Keratinocyte (primary cell): ENCODE data around the gene PSRC1. TPM values are rescaled to one million over a fixed set of nuclear protein-coding genes. Genes with fewer than 3 reads are reported as not detected.

Source experiments
- DNase-seq: peaks from one replicate; pipeline ENCODE4 v3.0.0-alpha.2; 2011; ENCODE audit warnings: low read depth, missing footprints, low spot score
- FAIRE-seq: peaks from 2 replicates; lab custom pipeline; 2011; peaks lifted over from hg19 to GRCh38; lab: Jason Lieb, UNC
- H2AFZ ChIP-seq: 2 replicates; pipeline ENCODE4 v1.6.0; 2012; ENCODE audit warnings: low read length, control low read depth, inconsistent platforms; ENCODE audit not compliant: control insufficient read depth
- H3K27ac ChIP-seq: 2 replicates; pipeline ENCODE4 v1.5.1; 2011; ENCODE audit warnings: low read length; ENCODE audit not compliant: control insufficient read depth, insufficient read depth
- H3K27me3 ChIP-seq: 3 replicates; pipeline ENCODE4 v1.6.0; 2011; ENCODE audit warnings: low read length; ENCODE audit not compliant: control insufficient read depth, insufficient read depth; ENCODE audit errors: extremely low read depth
- H3K36me3 ChIP-seq, 2 experiments: 2 replicates in 1 of 2; 3 replicates in 1 of 2; pipeline ENCODE4 v1.5.1; 2011; ENCODE audit warnings: low read length in 2 of 2, mild to moderate bottlenecking in 1 of 2; ENCODE audit not compliant: control insufficient read depth in 2 of 2, insufficient read depth in 2 of 2; ENCODE audit errors: extremely low read depth in 1 of 2
- H3K4me1 ChIP-seq: 3 replicates; pipeline ENCODE4 v1.5.1; 2011; ENCODE audit warnings: low read length; ENCODE audit not compliant: control insufficient read depth, insufficient read depth; ENCODE audit errors: extremely low read depth
- H3K4me2 ChIP-seq: 3 replicates; pipeline ENCODE4 v1.6.0; 2011; ENCODE audit warnings: low read depth, low read length; ENCODE audit not compliant: control insufficient read depth, insufficient read depth; ENCODE audit errors: extremely low read depth
- H3K4me3 ChIP-seq, 3 experiments: fragments of 200-600 bp in 1 of 3; sonication (generic) in 1 of 3; 2 replicates in 2 of 3; 3 replicates in 1 of 3; pipeline ENCODE4 v1.5.1; 2011 to 2016; ENCODE audit warnings: low read length in 3 of 3, mild to moderate bottlenecking in 3 of 3, control low read depth in 2 of 3, inconsistent platforms in 1 of 3, low read depth in 1 of 3, mixed read lengths in 1 of 3, mixed run types in 1 of 3, moderate library complexity in 1 of 3; ENCODE audit not compliant: control insufficient read depth in 2 of 3, insufficient read depth in 2 of 3; ENCODE audit errors: extremely low read depth in 1 of 3
- H3K79me2 ChIP-seq: 2 replicates; pipeline ENCODE4 v1.6.0; 2012; ENCODE audit warnings: low read length; ENCODE audit not compliant: control insufficient read depth, insufficient read depth
- H3K9ac ChIP-seq: 3 replicates; pipeline ENCODE4 v1.6.0; 2011; ENCODE audit warnings: low read length; ENCODE audit not compliant: control insufficient read depth, insufficient read depth; ENCODE audit errors: extremely low read depth
- H3K9me1 ChIP-seq: 3 replicates; pipeline ENCODE4 v1.6.0; 2011; ENCODE audit warnings: low read length; ENCODE audit not compliant: control insufficient read depth, insufficient read depth; ENCODE audit errors: extremely low read depth
- H3K9me3 ChIP-seq: 2 replicates; pipeline ENCODE4 v1.5.1; 2012; ENCODE audit warnings: low read depth, low read length; ENCODE audit not compliant: control insufficient read depth
- H4K20me1 ChIP-seq: 3 replicates; pipeline ENCODE4 v1.6.0; 2011; ENCODE audit warnings: low read length; ENCODE audit not compliant: control insufficient read depth, insufficient read depth; ENCODE audit errors: extremely low read depth
- EZH2 ChIP-seq: IDR thresholded peaks from one replicate; pipeline ENCODE4 v1.6.1; 2012; ENCODE audit warnings: inconsistent platforms, mild to moderate bottlenecking, low read length, moderate library complexity
- dilution Hi-C: fragments of 300-500 bp; cut with MboI; formaldehyde crosslinking; loops from one replicate; pipeline ENCODE4 v1.7.0; 2020; ENCODE audit warnings: low sequenced_read_pairs; ENCODE audit not compliant: extremely low pct_ligation_motif_present
- polyA plus RNA-seq, 5 experiments: library from polyadenylated mRNA; depleted of rRNA in 3 of 5; stranded (reverse) in 3 of 5; stranded (forward) in 1 of 5; unstranded in 1 of 5; fragments of >200 nt; gene quantifications; 1 replicate in 1 of 5; 2 replicates in 3 of 5; 3 replicates in 1 of 5; pipeline versions ENCODE4 v1.2.1 to v1.2.3, GENCODE V29; 2011 to 2012; ENCODE audit warnings: missing spikeins in 2 of 5, low read depth in 1 of 5, low replicate concordance in 1 of 5
- TF ChIP-seq, protein P1 (sequence below), 3 experiments: IDR thresholded peaks in 1 of 3; conservative IDR thresholded peaks in 1 of 3; optimal IDR thresholded peaks in 1 of 3; 2 replicates in 2 of 3; 3 replicates in 1 of 3; pipeline versions ENCODE3 to v1.5.1; 2011; ENCODE audit warnings: low read length in 3 of 3, mild to moderate bottlenecking in 3 of 3, moderate library complexity in 2 of 3, control low read depth in 1 of 3, inconsistent platforms in 1 of 3; ENCODE audit not compliant: insufficient read depth in 2 of 3; ENCODE audit errors: extremely low read depth in 1 of 3

The PSRC1 gene
- polyA plus RNA-seq, 1 donor (not counting 4 experiments of a cell fraction or from before 2014, with no cell fraction given), result 10.2 TPM

GRCh38 chr1:109272021-109272799 is 10.7 kb downstream of the PSRC1 start:
- Histone ChIP-seq H3K9me3 (no peaks in the 10 kb centered on the region), H3K79me2 (peaks cover 5% of the 10 kb centered on the region), H2AFZ (no peak overlapping the region), H3K9ac (no peak overlapping the region), H3K4me1 (peaks cover 39% of the 10 kb centered on the region), H3K36me3 (peaks cover 0 to 4% of the 10 kb centered on the region in 2 experiments), H3K27me3 (no peaks in the 10 kb centered on the region), H3K4me2 (no peak overlapping the region), H3K9me1 (no peaks in the 10 kb centered on the region), H3K27ac (no peak overlapping the region), H3K4me3 (no peak overlapping the region), H4K20me1 (no peaks in the 10 kb centered on the region)
- FAIRE-seq (no peak), DNase-seq (no peak)
- dilution Hi-C loops, result no loop called here
- no peak for TF ChIP-seq EZH2
- TF ChIP-seq, protein P1, sequence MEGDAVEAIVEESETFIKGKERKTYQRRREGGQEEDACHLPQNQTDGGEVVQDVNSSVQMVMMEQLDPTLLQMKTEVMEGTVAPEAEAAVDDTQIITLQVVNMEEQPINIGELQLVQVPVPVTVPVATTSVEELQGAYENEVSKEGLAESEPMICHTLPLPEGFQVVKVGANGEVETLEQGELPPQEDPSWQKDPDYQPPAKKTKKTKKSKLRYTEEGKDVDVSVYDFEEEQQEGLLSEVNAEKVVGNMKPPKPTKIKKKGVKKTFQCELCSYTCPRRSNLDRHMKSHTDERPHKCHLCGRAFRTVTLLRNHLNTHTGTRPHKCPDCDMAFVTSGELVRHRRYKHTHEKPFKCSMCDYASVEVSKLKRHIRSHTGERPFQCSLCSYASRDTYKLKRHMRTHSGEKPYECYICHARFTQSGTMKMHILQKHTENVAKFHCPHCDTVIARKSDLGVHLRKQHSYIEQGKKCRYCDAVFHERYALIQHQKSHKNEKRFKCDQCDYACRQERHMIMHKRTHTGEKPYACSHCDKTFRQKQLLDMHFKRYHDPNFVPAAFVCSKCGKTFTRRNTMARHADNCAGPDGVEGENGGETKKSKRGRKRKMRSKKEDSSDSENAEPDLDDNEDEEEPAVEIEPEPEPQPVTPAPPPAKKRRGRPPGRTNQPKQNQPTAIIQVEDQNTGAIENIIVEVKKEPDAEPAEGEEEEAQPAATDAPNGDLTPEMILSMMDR (optimal IDR thresholded peaks at IDR 0.05 in 1 of 3, IDR thresholded peaks at IDR 0.05 in 1 of 3, conservative IDR thresholded peaks at IDR 0.05 in 1 of 3; ENCODE audit: extremely low read depth in 1 of 3, insufficient read depth in 2 of 3, low read length in 3 of 3), result no peak

GRCh38 chr1:109271458-109271857 is 11.5 kb downstream of the PSRC1 start:
- Histone ChIP-seq H3K9me1 (no peaks in the 10 kb centered on the region), H3K79me2 (no peaks in the 10 kb centered on the region), H3K27ac (no peak overlapping the region), H3K4me2 (no peak overlapping the region), H3K9ac (no peak overlapping the region), H3K36me3 (peaks cover 0 to 4% of the 10 kb centered on the region in 2 experiments), H3K4me3 (no peak overlapping the region), H3K4me1 (peaks cover 43% of the 10 kb centered on the region), H3K9me3 (no peaks in the 10 kb centered on the region), H2AFZ (no peak overlapping the region), H4K20me1 (no peaks in the 10 kb centered on the region), H3K27me3 (no peaks in the 10 kb centered on the region)
- no peak for FAIRE-seq
- no peak for DNase-seq
- dilution Hi-C loops, result no loop called here
- TF ChIP-seq, protein P1 (optimal IDR thresholded peaks at IDR 0.05 in 1 of 3, IDR thresholded peaks at IDR 0.05 in 1 of 3, conservative IDR thresholded peaks at IDR 0.05 in 1 of 3; ENCODE audit: extremely low read depth in 1 of 3, insufficient read depth in 2 of 3, low read length in 3 of 3), result no peak
- no peak for TF ChIP-seq EZH2
